Kidney (tissue), 14 donors: Measurements from ENCODE around the gene DBF4. TPM values are rescaled to one million over a fixed set of nuclear protein-coding genes. Genes with fewer than 3 reads are reported as not detected.
"Not testable (repeated sequence)": the region's sequence is repeated elsewhere in the genome, so short reads cannot be mapped to it uniquely, and the experiment has no call there.

Source experiments
- DNase-seq, 5 donors: peaks; one replicate each; pipeline ENCODE4 v3.0.0-alpha.2; 2013 to 2020
- FAIRE-seq: peaks from 2 replicates; lab custom pipeline; 2012; peaks lifted over from hg19 to GRCh38; lab: Jason Lieb, UNC
- H3K27ac ChIP-seq, 2 donors: one replicate each; pipeline ENCODE4 v1.7.0; 2013; ENCODE audit warnings: low read depth in 2 of 2, low read length in 2 of 2, inconsistent platforms in 1 of 2
- H3K27me3 ChIP-seq: one replicate; pipeline ENCODE4 v1.7.1; 2013; ENCODE audit warnings: low read length, inconsistent platforms; ENCODE audit not compliant: control insufficient read depth, insufficient read depth
- H3K36me3 ChIP-seq, 3 donors: one replicate each; pipeline versions ENCODE4 v1.7.0 to v1.7.1; 2013; ENCODE audit warnings: low read length in 3 of 3, control low read depth in 1 of 3, inconsistent platforms in 1 of 3; ENCODE audit not compliant: insufficient read depth in 3 of 3, control insufficient read depth in 2 of 3
- H3K4me1 ChIP-seq, 3 donors: one replicate each; pipeline versions ENCODE4 v1.7.0 to v1.7.1; 2013; ENCODE audit warnings: low read length in 3 of 3, inconsistent platforms in 1 of 3, low read depth in 1 of 3; ENCODE audit not compliant: control insufficient read depth in 2 of 3, insufficient read depth in 2 of 3
- H3K4me3 ChIP-seq, 3 donors: one replicate each; pipeline versions ENCODE4 v1.7.0 to v1.8.1; 2013; ENCODE audit warnings: low read length in 3 of 3, control low read depth in 1 of 3, inconsistent platforms in 1 of 3
- H3K9ac ChIP-seq, 3 donors: one replicate each; pipeline versions ENCODE4 v1.7.0 to v1.7.1; 2013; ENCODE audit warnings: low read length in 3 of 3, control low read depth in 1 of 3, inconsistent platforms in 1 of 3
- H3K9me3 ChIP-seq, 3 donors: one replicate each; pipeline versions ENCODE4 v1.7.0 to v1.7.1; 2013; ENCODE audit warnings: low read length in 3 of 3, control low read depth in 1 of 3, inconsistent platforms in 1 of 3; ENCODE audit not compliant: control insufficient read depth in 2 of 3, insufficient read depth in 1 of 3
- CTCF ChIP-seq: IDR thresholded peaks from 3 replicates; pipeline ENCODE4 v1.5.1; 2012; ENCODE audit warnings: mild to moderate bottlenecking, moderate library complexity, borderline replicate concordance; ENCODE audit not compliant: insufficient read depth; ENCODE audit errors: extremely low read depth
- intact Hi-C: fragments of 100-400 bp; cut with DNase I; formaldehyde crosslinking; loops from one replicate; pipeline ENCODE4 v1.11.1; 2022
- polyA plus RNA-seq: library from polyadenylated mRNA; stranded (reverse); fragments of 350-450 nt; fragmentation: Illumina TruSeq; extraction: RNeasy Lipid Tissue Mini Kit (QIAGEN cat#74804); gene quantifications from one replicate; pipeline ENCODE4 v1.2.3, GENCODE V29; 2014; ENCODE audit warnings: low read depth, low replicate concordance; ENCODE audit not compliant: insufficient read depth
- total RNA-seq: library from RNA; stranded (reverse); fragmentation: NEBNext Ultra II Directional; extraction: Animal tissue kit (Norgen Biotek cat#: 25700); gene quantifications from one replicate; pipeline ENCODE4 v1.2.1, GENCODE V29; 2021
- donor health status: control.
- donor health status: control.
- donor health status: control.
- donor health status: control.
- donor health status: control.
- donor health status: DM: yes; HTN: yes; CAD: no.
- donor health status: Normal renal cell carcinoma (clear cell type).

The DBF4 gene
- total and polyA plus RNA-seq, 2 donors from 2014 or later: 1.9 to 8.8 TPM

- H3K9ac ChIP-seq, H3K27ac ChIP-seq, H3K4me1 ChIP-seq, H3K4me3 ChIP-seq, H3K9me3 ChIP-seq, intact Hi-C loops, FAIRE-seq, H3K27me3 ChIP-seq, H3K36me3 ChIP-seq, DNase-seq: not testable (repeated sequence)
Observed at GRCh38 chr7:87908814-87909213, 32.5 kb downstream of the DBF4 start.

GRCh38 chr7:87912121-87912520 is 35.8 kb downstream of the DBF4 start:
- Histone ChIP-seq H3K27ac (no peak overlapping the region), H3K27me3 (no peaks in the 10 kb centered on the region), H3K4me1 (no peaks in the 10 kb centered on the region), H3K9me3 (no peaks in the 10 kb centered on the region), H3K9ac (no peak overlapping the region), H3K36me3 (no peaks in the 10 kb centered on the region), H3K4me3 (no peak overlapping the region)
- DNase-seq (no peak), FAIRE-seq (no peak)
- intact Hi-C loops: no loop called here
- TF ChIP-seq CTCF: no peak

GRCh38 chr7:87918740-87919139 is 42.4 kb downstream of the DBF4 start:
- no peaks in the 10 kb centered on the region for H3K27me3 ChIP-seq
- no peaks in the 10 kb centered on the region for H3K4me1 ChIP-seq
- no peaks in the 10 kb centered on the region for H3K36me3 ChIP-seq
- FAIRE-seq (no peak), DNase-seq (no peak)
- H3K9me3 ChIP-seq: no peaks in the 10 kb centered on the region
- no peak overlapping the region for H3K27ac ChIP-seq
- H3K9ac ChIP-seq: no peak overlapping the region
- H3K4me3 ChIP-seq: no peak overlapping the region
- intact Hi-C loops: no loop called here
- TF ChIP-seq CTCF: no peak

DNA sequence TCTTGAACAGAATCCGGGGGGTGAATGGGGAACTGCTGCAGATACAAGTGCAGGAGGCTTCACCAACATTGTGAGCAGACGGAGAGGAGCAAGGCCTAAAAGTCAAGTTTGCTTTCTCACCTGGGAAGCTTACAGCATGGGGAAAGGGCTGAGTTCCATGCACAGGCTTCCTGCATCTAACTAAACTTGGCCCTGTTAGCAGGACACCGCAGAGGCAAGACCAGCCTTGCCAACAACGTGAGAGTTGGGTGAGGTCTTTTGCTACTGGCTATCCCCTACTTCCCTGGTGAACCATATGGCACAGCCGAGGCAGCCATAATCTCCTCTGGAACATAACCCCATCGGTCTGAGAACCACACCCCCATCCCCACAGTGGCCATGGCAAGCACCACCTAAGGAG is 43.6 kb downstream of the DBF4 start:
- H3K9me3 ChIP-seq: no peaks in the 10 kb centered on the region
- intact Hi-C loops: no loop called here
- H3K4me1 ChIP-seq: no peaks in the 10 kb centered on the region
- no peak overlapping the region for H3K9ac ChIP-seq
- no peak overlapping the region for H3K4me3 ChIP-seq
- H3K36me3 ChIP-seq: no peaks in the 10 kb centered on the region
- H3K27me3 ChIP-seq: no peaks in the 10 kb centered on the region
- DNase-seq: no peak
- no peak for TF ChIP-seq CTCF
- H3K27ac ChIP-seq: no peak overlapping the region
- no peak for FAIRE-seq
